Mucosa of rectum (tissue), 2 donors: ENCODE measurements around the gene DDX59.
A peak's percentile ranks its signal among the peaks of the same experiment; 100 is the strongest.
"Not testable (repeated sequence)": the region's sequence is repeated elsewhere in the genome, so short reads cannot be mapped to it uniquely, and the experiment has no call there.

ENCODE experiments used
- H3K27ac ChIP-seq, 2 donors: one replicate each; pipeline ENCODE4 v1.7.0; 2013; ENCODE audit warnings: inconsistent platforms in 2 of 2, low read depth in 2 of 2, low read length in 2 of 2
- H3K27me3 ChIP-seq, 2 donors: one replicate each; pipeline ENCODE4 v1.7.0; 2013; ENCODE audit warnings: low read length in 2 of 2; ENCODE audit not compliant: control insufficient read depth in 2 of 2, insufficient read depth in 2 of 2
- H3K36me3 ChIP-seq, 2 donors: one replicate each; pipeline ENCODE4 v1.7.0; 2013; ENCODE audit warnings: low read length in 2 of 2; ENCODE audit not compliant: control insufficient read depth in 2 of 2, insufficient read depth in 2 of 2
- H3K4me1 ChIP-seq, 2 donors: one replicate each; pipeline ENCODE4 v1.7.0; 2013; ENCODE audit warnings: low read length in 2 of 2, mild to moderate bottlenecking in 1 of 2; ENCODE audit not compliant: control insufficient read depth in 2 of 2, insufficient read depth in 2 of 2
- H3K4me3 ChIP-seq, 2 donors: one replicate each; pipeline ENCODE4 v1.7.0; 2013; ENCODE audit warnings: low read length in 2 of 2
- H3K9ac ChIP-seq, 2 donors: one replicate each; pipeline ENCODE4 v1.7.0; 2013; ENCODE audit warnings: low read length in 2 of 2, low read depth in 1 of 2, mild to moderate bottlenecking in 1 of 2
- H3K9me3 ChIP-seq, 2 donors: one replicate each; pipeline ENCODE4 v1.7.0; 2013; ENCODE audit warnings: low read length in 2 of 2; ENCODE audit not compliant: control insufficient read depth in 2 of 2
- donor health status: healthy.
- donor health status: Normal muscosa, but diverticular disease.

Gene DDX59

DNA sequence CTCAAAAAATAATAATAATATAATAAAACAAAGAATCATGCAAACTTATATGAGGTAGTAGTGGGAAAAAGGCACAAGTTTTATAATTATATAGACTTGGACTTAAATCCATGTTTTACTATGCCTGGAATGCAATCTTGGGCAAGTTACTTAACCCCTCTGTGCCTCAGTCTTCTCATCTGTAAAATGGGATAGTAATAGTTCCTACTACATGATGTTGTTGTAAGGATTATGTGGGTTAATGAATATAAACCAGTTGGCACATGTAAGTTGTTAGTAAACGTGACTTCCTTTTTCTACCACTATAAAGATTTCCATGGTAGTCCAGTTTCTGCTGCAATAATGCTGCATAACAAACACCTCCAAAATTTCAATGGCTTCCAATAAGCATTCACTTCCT, 38.3 kb downstream of the DDX59 start:
- no peak overlapping the region for H3K27ac ChIP-seq
- H3K36me3 ChIP-seq, result no peaks in the 10 kb centered on the region
- H3K9me3 ChIP-seq, result no peaks in the 10 kb centered on the region
- H3K9ac ChIP-seq, result no peak overlapping the region
- no peaks in the 10 kb centered on the region for H3K27me3 ChIP-seq
- H3K4me1 ChIP-seq, result no peaks in the 10 kb centered on the region
- no peak overlapping the region for H3K4me3 ChIP-seq

DNA sequence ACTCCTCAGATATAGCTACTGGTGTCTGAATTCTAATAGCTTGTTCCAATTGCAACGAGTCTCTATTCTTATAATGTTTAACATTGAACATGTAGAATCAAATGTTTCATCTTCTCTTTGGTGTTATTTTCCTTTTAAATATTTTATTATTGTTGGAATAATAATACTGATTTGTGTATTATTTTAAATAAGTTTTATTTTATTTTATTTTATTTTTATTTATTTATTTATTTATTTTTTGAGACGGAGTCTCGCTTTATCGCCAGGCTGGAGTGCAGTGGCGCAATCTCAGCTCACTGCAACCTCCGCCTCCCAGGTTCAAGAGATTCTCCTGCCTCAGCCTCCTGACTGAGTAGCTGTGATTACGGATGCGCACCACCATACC, 39.2 kb downstream of the DDX59 start:
- not testable (repeated sequence) for H3K27me3 ChIP-seq, H3K9me3 ChIP-seq, H3K9ac ChIP-seq, H3K4me3 ChIP-seq, H3K4me1 ChIP-seq, H3K36me3 ChIP-seq, H3K27ac ChIP-seq

GRCh38 chr1:200629876-200630514, 39.7 kb downstream of the DDX59 start:
- no peak overlapping the region for H3K27ac ChIP-seq
- H3K4me3 ChIP-seq, result no peak overlapping the region
- H3K9me3 ChIP-seq, result no peaks in the 10 kb centered on the region
- no peaks in the 10 kb centered on the region for H3K27me3 ChIP-seq
- no peaks in the 10 kb centered on the region for H3K4me1 ChIP-seq
- H3K9ac ChIP-seq, result no peak overlapping the region
- no peaks in the 10 kb centered on the region for H3K36me3 ChIP-seq

DNA sequence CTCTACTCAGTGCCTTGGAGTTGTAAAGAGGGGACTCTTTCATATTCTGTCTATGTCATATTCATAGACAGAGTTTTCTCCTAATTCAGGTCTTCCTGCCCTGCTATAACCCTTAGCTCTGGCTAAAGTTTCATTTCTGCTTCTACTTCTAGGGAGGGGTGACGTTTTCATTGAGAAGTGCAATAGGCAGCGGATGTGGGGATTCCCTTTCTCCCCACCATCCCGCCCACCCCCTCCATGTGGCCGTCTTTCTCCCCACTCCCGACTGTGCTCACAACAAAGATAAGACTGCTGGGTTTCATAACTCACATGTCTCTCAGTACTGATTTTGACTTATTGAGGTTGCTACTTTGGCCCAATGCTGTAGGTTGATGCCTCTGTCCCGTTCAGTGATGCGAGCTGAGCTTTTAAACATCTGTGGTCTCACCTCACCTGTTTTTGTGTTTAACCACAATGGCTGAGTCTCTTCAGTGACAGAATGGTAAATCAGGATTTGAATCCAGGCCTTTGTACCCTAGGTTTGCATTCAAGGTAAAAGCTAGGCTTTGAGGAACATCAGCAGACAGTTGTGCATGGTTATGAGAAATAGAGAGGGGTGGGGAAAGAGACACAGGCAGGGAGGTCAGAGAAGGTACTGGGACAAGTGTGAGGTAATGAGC, 41.4 kb downstream of the DDX59 start:
- H3K9me3 ChIP-seq, result no peaks in the 10 kb centered on the region
- H3K27me3 ChIP-seq, result no peaks in the 10 kb centered on the region
- H3K4me3 ChIP-seq, result no peak overlapping the region
- H3K4me1 ChIP-seq, result no peaks in the 10 kb centered on the region
- no peak overlapping the region for H3K9ac ChIP-seq
- no peaks in the 10 kb centered on the region for H3K36me3 ChIP-seq
- H3K27ac ChIP-seq, result peak overlapping the region in 1 of 2 donors; percentile 20

GRCh38 chr1:200627575-200628222, 42.0 kb downstream of the DDX59 start:
- peak overlapping the region in 1 of 2 donors; percentile 20 for H3K27ac ChIP-seq
- no peaks in the 10 kb centered on the region for H3K36me3 ChIP-seq

DNA sequence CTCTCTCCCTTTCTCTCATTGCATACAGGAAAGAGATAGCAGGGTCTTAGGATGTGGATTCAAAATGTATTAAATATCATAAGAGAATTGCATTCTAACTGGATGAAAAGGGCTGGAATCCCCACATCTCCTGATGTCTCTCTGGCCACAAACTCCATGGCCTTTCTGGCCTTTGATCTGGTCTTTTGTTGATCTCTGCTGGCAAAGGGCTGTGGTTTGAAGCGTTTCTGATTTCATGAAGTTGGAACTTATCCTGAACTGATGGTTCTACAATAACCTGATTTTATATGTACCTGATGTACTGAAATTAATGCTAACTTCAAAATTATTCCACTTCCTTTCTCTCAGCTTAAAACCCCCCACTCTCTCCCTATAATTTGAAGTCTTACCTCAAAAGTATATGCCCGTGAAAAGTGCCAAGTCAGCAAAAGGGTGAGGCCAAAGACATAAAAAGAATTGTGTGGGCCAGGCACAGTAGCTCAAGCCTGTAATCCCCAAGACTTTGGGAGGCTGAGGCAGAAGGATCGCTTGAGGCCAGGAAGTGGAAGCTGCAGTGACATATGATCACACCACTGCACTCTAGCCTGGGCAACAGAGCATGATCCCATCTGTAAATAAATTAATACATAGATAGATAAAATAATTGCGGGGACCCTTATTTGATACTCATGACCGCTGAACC, 42.7 kb downstream of the DDX59 start:
- H3K4me3 ChIP-seq, result no peak overlapping the region
- no peaks in the 10 kb centered on the region for H3K36me3 ChIP-seq
- no peaks in the 10 kb centered on the region for H3K27me3 ChIP-seq
- H3K27ac ChIP-seq, result no peak overlapping the region
- H3K9ac ChIP-seq, result no peak overlapping the region
- H3K4me1 ChIP-seq, result peaks cover 0 to under 1% of the 10 kb centered on the region in 2 donors
- no peaks in the 10 kb centered on the region for H3K9me3 ChIP-seq

More at GRCh38 chr1:200627575-200628222, 42.0 kb downstream of the DDX59 start:
- no peaks in the 10 kb centered on the region for H3K9me3 ChIP-seq
- H3K9ac ChIP-seq, result no peak overlapping the region
- no peak overlapping the region for H3K4me3 ChIP-seq
- H3K27me3 ChIP-seq, result no peaks in the 10 kb centered on the region
- no peaks in the 10 kb centered on the region for H3K4me1 ChIP-seq

DNA sequence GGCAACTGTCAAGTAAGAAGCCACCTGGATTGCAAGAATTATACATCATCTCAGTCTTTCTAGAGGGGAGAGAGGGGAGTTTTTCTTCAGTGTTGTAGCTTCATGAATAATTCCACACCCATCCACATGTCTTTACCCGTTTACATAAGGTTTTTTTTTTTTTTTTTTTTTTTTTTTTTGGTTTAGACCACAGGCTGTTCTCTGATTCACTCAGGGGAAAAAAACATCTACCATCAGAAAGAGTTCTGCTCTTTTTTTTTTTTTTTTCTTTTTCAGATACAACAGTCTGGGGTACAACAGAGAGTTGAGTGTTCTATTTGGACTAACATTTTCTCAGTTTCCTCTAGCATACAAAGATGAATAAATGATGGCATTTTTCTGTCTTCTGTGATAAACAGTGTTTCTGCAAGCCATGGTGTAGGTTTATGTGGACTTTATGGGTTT, 44.3 kb downstream of the DDX59 start:
- Histone ChIP-seq H3K27ac (no peak overlapping the region), H3K9me3 (no peaks in the 10 kb centered on the region), H3K36me3 (no peaks in the 10 kb centered on the region), H3K4me3 (no peak overlapping the region), H3K27me3 (no peaks in the 10 kb centered on the region), H3K4me1 (peaks cover 3 to 6% of the 10 kb centered on the region in 2 donors), H3K9ac (no peak overlapping the region)

GRCh38 chr1:200624679-200625335, 44.9 kb downstream of the DDX59 start:
- Histone ChIP-seq H3K9me3 (no peaks in the 10 kb centered on the region), H3K4me1 (peaks cover 5 to 8% of the 10 kb centered on the region in 2 donors), H3K9ac (no peak overlapping the region), H3K27me3 (no peaks in the 10 kb centered on the region), H3K4me3 (no peak overlapping the region), H3K27ac (no peak overlapping the region), H3K36me3 (no peaks in the 10 kb centered on the region)

GRCh38 chr1:200620273-200621131, 49.2 kb downstream of the DDX59 start, which contains the start of gene KIF14:
TSS of gene KIF14 (minus strand) at chr1:200620751. CDS start at chr1:200618723, 2,028 bp downstream.
- Histone ChIP-seq H3K9ac (peak within 1 kb of the TSS; percentile 72 to 86), H3K27ac (peak within 1 kb of the TSS; percentile 21 to 25), H3K4me1 (peaks cover 5 to 8% of the 10 kb centered on the region in 2 donors)

More at GRCh38 chr1:200620273-200621131, 49.2 kb downstream of the DDX59 start, which contains the start of gene KIF14:
- Histone ChIP-seq H3K4me3 (peak within 1 kb of the TSS; percentile 88 to 90), H3K9me3 (no peaks in the 10 kb centered on the region), H3K36me3 (no peaks in the 10 kb centered on the region), H3K27me3 (no peaks in the 10 kb centered on the region)
